ENCODE data around the gene POLR2I. TPM values are rescaled to one million over a fixed set of nuclear protein-coding genes. Genes with fewer than 3 reads are reported as not detected.

The POLR2I gene
- polyA plus RNA-seq, 1 donor from 2014 or later, result 159 TPM

GRCh38 chr19:36120092-36120983 is 5.7 kb upstream of the POLR2I start:
- H3K27ac ChIP-seq (ENCODE audit: low read length), result no peak overlapping the region
- H3K9ac ChIP-seq (ENCODE audit: low read length), result no peak overlapping the region
- H3K27me3 ChIP-seq (ENCODE audit: insufficient read depth, low read depth, low read length), result no peaks in the 10 kb centered on the region
- H2AFZ ChIP-seq (ENCODE audit: low read depth, low read length), result no peak overlapping the region
- TF ChIP-seq RAD21 (conservative IDR thresholded peaks at IDR 0.05) (no peak), CTCF (IDR thresholded peaks at IDR 0.05; ENCODE audit: poor library complexity, severe bottlenecking) (no peak), MXI1 (conservative IDR thresholded peaks at IDR 0.05; ENCODE audit: poor library complexity, severe bottlenecking) (no peak), REST (IDR thresholded peaks at IDR 0.05; ENCODE audit: borderline replicate concordance) (no peak), SMC3 (conservative IDR thresholded peaks at IDR 0.05; ENCODE audit: poor library complexity) (no peak), EP300 (conservative IDR thresholded peaks at IDR 0.05; ENCODE audit: poor library complexity, severe bottlenecking) (no peak), EZH2 (IDR thresholded peaks at IDR 0.05; ENCODE audit: borderline replicate concordance, insufficient read depth, low read length, poor library complexity, severe bottlenecking) (no peak), POLR2AphosphoS5 (IDR thresholded peaks at IDR 0.05) (no peak)
- H3K36me3 ChIP-seq (ENCODE audit: insufficient read depth, low read length), result peaks cover 4% of the 10 kb centered on the region
- H3K9me3 ChIP-seq (ENCODE audit: low read length), result no peaks in the 10 kb centered on the region
- peaks cover 11% of the 10 kb centered on the region for H3K79me2 ChIP-seq (replicated peaks; ENCODE audit: insufficient read depth, low read length)
- no peaks in the 10 kb centered on the region for H4K20me1 ChIP-seq (ENCODE audit: insufficient read depth)
- no peak overlapping the region for H3K4me2 ChIP-seq (ENCODE audit: low read length)
- H3K4me3 ChIP-seq (ENCODE audit: low read length), result no peak overlapping the region
- H3F3A ChIP-seq (ENCODE audit: insufficient read depth, low read length, poor library complexity, severe bottlenecking), result no peaks in the 10 kb centered on the region
- H3K9me2 ChIP-seq (ENCODE audit: insufficient read depth, low read length), result no peaks in the 10 kb centered on the region

- H3K9me3 ChIP-seq (ENCODE audit: low read length), result no peaks in the 10 kb centered on the region
- H3K4me2 ChIP-seq (ENCODE audit: low read length), result peak overlapping the region; percentile 76
- TF ChIP-seq EP300 (conservative IDR thresholded peaks at IDR 0.05; ENCODE audit: poor library complexity, severe bottlenecking) (no peak), CTCF (IDR thresholded peaks at IDR 0.05; ENCODE audit: poor library complexity, severe bottlenecking) (no peak), REST (IDR thresholded peaks at IDR 0.05; ENCODE audit: borderline replicate concordance) (no peak), TAF1 (IDR thresholded peaks at IDR 0.05; ENCODE audit: low read depth) (no peak), RAD21 (conservative IDR thresholded peaks at IDR 0.05) (no peak), SMC3 (conservative IDR thresholded peaks at IDR 0.05; ENCODE audit: poor library complexity) (no peak), POLR2AphosphoS5 (IDR thresholded peaks at IDR 0.05) (no peak), MXI1 (conservative IDR thresholded peaks at IDR 0.05; ENCODE audit: poor library complexity, severe bottlenecking) (no peak), EZH2 (IDR thresholded peaks at IDR 0.05; ENCODE audit: borderline replicate concordance, insufficient read depth, low read length, poor library complexity, severe bottlenecking) (no peak)
- peaks cover 18% of the 10 kb centered on the region for H3K79me2 ChIP-seq (replicated peaks; ENCODE audit: insufficient read depth, low read length)
- peak overlapping the region; percentile 97 for H3K4me3 ChIP-seq (ENCODE audit: low read length)
- H3K9ac ChIP-seq (ENCODE audit: low read length), result peak overlapping the region; percentile 83
- H2AFZ ChIP-seq (ENCODE audit: low read depth, low read length), result no peak overlapping the region
- H3K27ac ChIP-seq (ENCODE audit: low read length), result peak overlapping the region; percentile 82
- H3K27me3 ChIP-seq (ENCODE audit: insufficient read depth, low read depth, low read length), result no peaks in the 10 kb centered on the region
- no peaks in the 10 kb centered on the region for H4K20me1 ChIP-seq (ENCODE audit: insufficient read depth)
- H3K36me3 ChIP-seq (ENCODE audit: insufficient read depth, low read length), result no peaks in the 10 kb centered on the region
- H3K9me2 ChIP-seq (ENCODE audit: insufficient read depth, low read length), result no peaks in the 10 kb centered on the region
- no peaks in the 10 kb centered on the region for H3F3A ChIP-seq (ENCODE audit: insufficient read depth, low read length, poor library complexity, severe bottlenecking)
These were observed 1.6 kb upstream of the POLR2I start for GRCh38 chr19:36116344-36116637.

Data from neural cell (in vitro differentiated cells).